NCI-H2107 (cell line): ENCODE data around the gene KCNQ4.

Experiments
- DNase-seq: peaks from one replicate; lab custom pipeline; 2025; lab: John Stamatoyannopoulos, UW

KCNQ4 gene

GRCh38 chr1:40820251-40820797 is 36.7 kb downstream of the KCNQ4 start:
- no peak for DNase-seq

- no peak for DNase-seq
Observed at GRCh38 chr1:40820911-40821693, 37.5 kb downstream of the KCNQ4 start.

GRCh38 chr1:40822890-40823289 is 39.3 kb downstream of the KCNQ4 start:
- no peak for DNase-seq

GRCh38 chr1:40823345-40823744 is 39.8 kb downstream of the KCNQ4 start:
- DNase-seq = no peak

GRCh38 chr1:40823983-40824382 is 40.4 kb downstream of the KCNQ4 start:
- DNase-seq = no peak

GRCh38 chr1:40824591-40825434 is 41.2 kb downstream of the KCNQ4 start:
- no peak for DNase-seq

- no peak for DNase-seq
Observed at GRCh38 chr1:40825435-40825788, 41.8 kb downstream of the KCNQ4 start.

GRCh38 chr1:40825996-40826395 is 42.4 kb downstream of the KCNQ4 start:
- DNase-seq = no peak

GRCh38 chr1:40829631-40830245 is 46.2 kb downstream of the KCNQ4 start:
- no peak for DNase-seq

GRCh38 chr1:40830419-40830943 is 46.9 kb downstream of the KCNQ4 start:
- DNase-seq = no peak

- DNase-seq = no peak
Observed at GRCh38 chr1:40831001-40831732, 47.6 kb downstream of the KCNQ4 start.

- no peak for DNase-seq
Observed at GRCh38 chr1:40833979-40834378, 50.4 kb downstream of the KCNQ4 start.

- DNase-seq = no peak
Observed at GRCh38 chr1:40834968-40835545, 51.5 kb downstream of the KCNQ4 start.

- no peak for DNase-seq
Observed at GRCh38 chr1:40836283-40836682, 52.7 kb downstream of the KCNQ4 start.

GRCh38 chr1:40837601-40838000 is 54.0 kb downstream of the KCNQ4 start:
- no peak for DNase-seq

- no peak for DNase-seq
Observed at GRCh38 chr1:40838045-40838979, 54.7 kb downstream of the KCNQ4 start.

- no peak for DNase-seq
Observed at GRCh38 chr1:40838980-40839942, 55.7 kb downstream of the KCNQ4 start.

GRCh38 chr1:40839943-40840335 is 56.4 kb downstream of the KCNQ4 start:
- DNase-seq = no peak
